ENCODE results near the gene GALNT4.

DNA sequence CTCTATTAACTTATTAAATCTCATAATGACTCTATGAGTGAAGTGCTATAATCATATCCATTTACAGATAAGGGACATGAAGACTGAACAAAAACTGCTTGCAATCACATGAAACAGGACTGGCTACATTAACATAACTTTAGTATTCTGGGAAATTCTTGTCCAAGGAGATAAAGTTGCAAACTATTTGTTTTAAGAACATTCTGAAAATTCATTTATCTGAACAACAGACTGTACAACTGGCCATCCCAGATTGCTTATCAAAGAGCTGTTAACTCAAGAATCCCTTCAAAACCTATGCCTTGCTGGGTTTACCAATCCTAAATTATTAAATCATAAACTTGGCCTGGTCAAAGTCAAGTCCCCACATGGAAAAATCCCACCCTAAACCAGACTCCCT is 40.4 kb upstream of the GALNT4 start:
- TF ChIP-seq POLR2AphosphoS5 (IDR thresholded peaks at IDR 0.05; ENCODE audit: low read depth, low read length) (no peak), POLR2A (IDR thresholded peaks at IDR 0.05; ENCODE audit: low read depth, low read length) (no peak), TAF1 (IDR thresholded peaks at IDR 0.05; ENCODE audit: low read depth, low read length) (no peak), SPI1 (IDR thresholded peaks at IDR 0.05; ENCODE audit: low read depth, low read length) (no peak), POU2F2 (IDR thresholded peaks at IDR 0.05; ENCODE audit: low read depth, low read length) (no peak)
